Right lobe of liver (tissue), 4 donors: Measurements from ENCODE around the gene SLC25A12.

ENCODE experiments used
- CTCF ChIP-seq, 4 donors: fragments of 200-600 bp in 3 of 4; fragments of 450-650 bp in 1 of 4; IDR thresholded peaks; one replicate each; pipeline versions ENCODE4 v1.5.1 to v1.8.0; 2016 to 2022; ENCODE audit warnings: antibody characterized with exemption in 4 of 4, mild to moderate bottlenecking in 2 of 4
- POLR2A ChIP-seq: fragments of 450-650 bp; IDR thresholded peaks from one replicate; pipeline ENCODE4 v1.6.1; 2017; ENCODE audit warnings: antibody characterized with exemption, mild to moderate bottlenecking
- donor health status: DM: no; HTN: no; CAD: no.
- donor health status: DM: no; HTN: no; CAD: no.
- donor health status: DM: no; HTN: yes; CAD: no.

GRCh38 chr2:171772373-171772772 is 121.7 kb downstream of the SLC25A12 start:
- no peak for TF ChIP-seq CTCF (IDR thresholded peaks at IDR 0.05)
- TF ChIP-seq POLR2A: no peak
